GM19043 (cell line): ENCODE measurements around the gene ZC3H7A.
"Not testable (repeated sequence)": the region's sequence is repeated elsewhere in the genome, so short reads cannot be mapped to it uniquely, and the experiment has no call there.

Experiments used
- ATAC-seq: cut with Tn5 transposase; IDR thresholded peaks from one replicate; pipeline ENCODE4 v1.9.1; 2021; ENCODE audit warnings: low read depth; ENCODE audit not compliant: unreplicated experiment

The ZC3H7A gene

GRCh38 chr16:11800382-11800718 is 3.3 kb upstream of the ZC3H7A start:
- no peak for ATAC-seq

DNA sequence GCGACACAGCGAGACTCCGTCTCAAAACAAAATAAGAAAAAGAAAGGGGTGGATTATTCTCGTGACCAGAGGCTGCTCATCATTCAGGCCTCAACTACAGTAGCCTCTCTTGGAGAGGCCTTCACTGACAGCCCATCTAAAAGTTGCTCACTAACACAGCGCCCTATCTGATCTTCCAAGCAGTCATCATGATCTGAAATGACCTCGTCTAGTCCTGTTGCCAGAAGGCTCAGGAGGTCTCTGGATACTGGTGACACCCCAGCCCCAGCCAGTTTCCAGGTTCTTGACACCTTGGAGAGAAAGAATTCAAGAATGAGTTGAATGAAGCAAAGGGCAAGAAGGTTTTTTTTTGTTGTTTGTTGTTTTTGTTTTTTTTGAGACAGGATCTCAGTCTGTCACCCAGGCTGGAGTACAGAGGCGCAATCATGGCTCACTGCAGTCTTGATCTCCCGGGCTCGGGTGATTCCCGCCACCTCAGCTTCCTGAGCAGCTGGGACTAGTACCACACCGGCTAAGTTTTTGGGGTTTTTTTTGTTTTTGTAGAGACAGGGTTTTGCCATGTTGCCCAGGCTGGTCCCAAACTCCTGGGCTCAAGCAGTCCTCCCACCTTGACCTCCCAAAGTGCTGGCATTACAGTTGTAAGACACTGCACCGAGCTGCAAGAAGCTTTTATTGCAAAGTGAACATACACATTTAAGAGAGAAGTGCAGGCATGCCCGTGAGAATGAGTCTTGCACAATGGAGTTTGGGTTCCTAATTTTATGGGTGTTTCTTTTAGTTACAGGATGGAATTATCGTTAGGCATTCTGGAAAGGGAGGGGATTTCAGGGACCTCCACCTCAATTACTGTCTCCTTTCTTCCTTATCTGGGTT is 2.7 kb upstream of the ZC3H7A start:
- no peak for ATAC-seq

DNA sequence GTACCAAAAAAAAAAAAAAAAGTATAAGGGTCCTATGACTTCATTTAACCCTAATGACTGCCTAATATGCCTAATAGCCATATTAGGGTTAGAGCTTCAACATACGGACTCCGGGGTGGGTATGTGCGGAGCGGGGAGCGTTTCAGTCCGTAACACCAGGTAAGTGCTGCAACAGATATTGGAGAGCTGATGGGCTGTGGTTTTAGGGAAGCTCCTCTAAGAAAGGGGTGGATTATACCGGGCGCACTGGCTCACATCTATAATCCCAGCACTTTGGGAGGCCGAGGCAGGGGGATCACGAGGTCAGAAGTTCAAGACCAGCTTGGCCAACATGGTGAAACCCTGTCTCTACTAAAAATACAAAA is 1.9 kb upstream of the ZC3H7A start:
- ATAC-seq, result no peak

DNA sequence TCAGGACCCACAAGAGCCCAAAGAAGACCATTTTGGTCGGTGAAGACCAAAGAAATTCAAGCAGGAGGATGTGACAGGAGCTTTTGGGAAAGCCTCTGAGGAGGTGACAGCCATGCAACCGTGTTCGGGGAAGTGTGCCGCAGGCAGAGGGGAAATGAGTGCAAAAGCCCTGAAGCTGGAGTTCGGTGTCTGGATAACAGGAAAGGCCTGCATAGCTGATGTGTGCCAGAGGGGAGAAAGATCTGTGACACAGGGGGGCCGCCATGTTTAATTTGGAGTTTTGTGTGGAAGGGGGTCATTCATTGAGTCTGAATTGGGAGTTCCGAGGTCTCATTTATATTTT is 870 bp upstream of the ZC3H7A start:
- ATAC-seq, result no peak

- no peak for ATAC-seq
Measured at GRCh38 chr16:11796227-11797165, 562 bp downstream of the ZC3H7A start.

DNA sequence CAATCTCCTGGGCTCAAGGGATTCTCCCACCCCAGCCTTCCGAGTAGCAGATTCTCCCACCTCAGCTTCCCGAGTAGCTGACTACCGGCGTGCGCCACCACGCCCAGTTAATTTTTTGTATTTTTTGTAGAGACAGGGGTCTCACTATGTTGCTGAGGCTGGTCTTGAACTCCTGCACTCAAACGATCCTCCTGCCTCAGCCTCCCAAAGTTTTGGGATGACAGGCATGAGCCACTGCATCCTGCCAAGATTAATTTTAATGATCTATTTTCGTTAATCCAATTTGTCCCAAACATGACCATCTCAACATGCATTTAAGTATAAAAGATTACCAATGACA is 1.2 kb downstream of the ZC3H7A start:
- no peak for ATAC-seq

DNA sequence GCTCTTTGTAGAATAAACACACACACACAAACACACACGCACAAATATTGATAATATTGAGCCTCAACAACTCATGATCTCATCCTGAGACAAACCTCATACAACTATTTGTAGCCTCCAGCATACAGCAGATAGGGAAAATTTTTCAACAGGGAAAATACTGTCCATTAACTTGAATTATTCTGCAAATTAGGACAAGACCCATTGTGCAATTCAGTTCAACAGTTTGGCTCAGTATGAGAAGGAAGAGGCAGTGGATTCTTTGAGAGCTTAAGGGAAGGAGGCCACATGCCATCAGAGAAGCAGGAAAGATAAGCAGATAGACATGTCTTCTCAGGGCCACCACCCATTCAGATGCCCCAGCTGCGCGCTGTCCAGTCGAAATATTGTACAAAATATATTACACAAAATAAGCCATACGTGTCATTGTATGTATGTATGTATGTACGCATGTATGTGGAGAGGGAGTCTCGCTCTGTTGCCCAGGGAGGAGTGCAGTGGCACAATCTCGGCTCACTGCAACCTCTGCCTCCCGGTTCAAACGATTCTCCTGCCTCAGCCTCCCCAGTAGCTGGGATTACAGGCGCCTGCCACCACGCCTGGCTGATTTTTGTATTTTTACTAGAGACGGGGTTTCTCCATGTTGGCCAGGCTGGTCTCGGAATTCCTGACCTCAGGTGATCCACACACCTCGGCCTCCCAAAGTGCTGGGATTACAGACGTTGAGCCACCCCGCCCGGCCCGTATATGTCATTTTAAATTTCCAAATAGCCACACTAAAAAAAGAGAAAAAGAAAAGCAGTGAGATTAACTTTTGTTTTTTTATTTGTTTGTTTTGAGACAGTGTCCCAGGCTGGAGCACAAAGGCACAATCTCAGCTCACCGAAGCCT is 1.8 kb downstream of the ZC3H7A start:
- ATAC-seq, result no peak

DNA sequence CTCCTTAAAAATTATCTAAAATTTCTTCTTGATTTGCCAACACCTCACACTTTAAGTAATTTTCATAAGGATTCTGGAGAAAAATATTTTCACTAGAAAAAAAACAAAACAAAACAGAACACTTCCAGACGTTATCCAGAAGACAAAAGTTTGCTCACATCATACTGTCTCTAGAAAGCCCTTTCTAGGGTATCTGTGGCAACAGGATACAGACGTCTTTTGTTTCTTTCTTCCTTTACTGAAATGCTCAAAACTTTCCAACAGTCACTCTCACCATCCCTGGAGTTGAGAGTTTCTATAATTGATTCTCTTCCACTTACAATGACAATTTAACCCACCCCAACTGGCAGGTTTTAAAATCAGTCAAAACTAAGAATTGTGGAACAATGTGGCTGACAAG is 2.6 kb downstream of the ZC3H7A start:
- ATAC-seq, result no peak

DNA sequence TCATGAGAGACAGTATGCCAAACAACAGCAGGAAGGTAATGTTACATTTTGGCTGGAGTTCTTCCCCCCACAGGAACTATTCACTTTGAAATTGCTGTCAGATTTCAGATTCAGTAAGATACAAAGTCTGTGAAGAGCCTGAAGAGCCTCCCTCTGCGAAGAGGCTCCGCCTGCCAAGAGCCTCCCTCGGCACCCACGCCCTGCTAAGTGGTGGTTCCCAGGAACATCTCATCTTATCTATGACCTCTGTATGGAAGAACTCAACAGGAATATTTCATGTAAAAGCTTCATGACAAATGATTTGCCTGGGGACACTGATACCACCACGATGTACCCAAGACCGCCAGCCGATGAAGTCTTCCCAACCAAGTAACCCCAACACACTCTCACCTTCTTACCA is 3.2 kb downstream of the ZC3H7A start:
- ATAC-seq, result no peak

GRCh38 chr16:11792410-11793241 is 4.4 kb downstream of the ZC3H7A start:
- ATAC-seq, result no peak

DNA sequence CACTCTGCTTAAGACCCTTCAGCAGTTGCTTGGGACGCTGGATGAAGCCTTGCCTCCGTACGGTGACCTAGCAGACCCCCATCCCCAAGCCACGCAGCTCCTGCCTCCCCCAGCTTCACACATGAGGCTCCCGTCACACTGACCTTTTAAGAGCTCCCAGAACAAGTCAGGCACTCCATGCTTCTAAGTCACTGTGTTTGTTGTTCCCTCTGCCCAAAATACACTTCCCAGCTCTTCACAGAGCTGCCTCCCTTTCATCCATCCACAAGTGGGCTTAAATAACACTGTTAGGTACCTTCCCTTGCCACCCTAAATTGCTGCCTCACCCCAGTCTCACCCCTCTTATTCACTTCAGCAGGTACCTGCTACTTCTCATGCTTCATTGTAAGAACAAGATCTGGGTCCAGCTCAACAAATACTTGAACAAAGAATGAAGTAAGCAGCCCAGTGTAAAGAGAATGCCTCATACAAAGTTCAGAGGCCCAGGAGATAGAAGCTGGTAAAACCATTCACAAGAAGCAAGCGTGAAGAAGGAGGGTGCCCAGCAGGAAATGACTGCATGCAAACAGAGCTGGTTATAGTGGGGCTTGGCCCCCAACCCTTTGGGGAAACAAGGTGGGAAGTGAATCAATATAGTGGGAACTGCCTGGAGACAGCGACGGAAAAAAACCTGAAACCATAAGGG is 5.8 kb downstream of the ZC3H7A start:
- no peak for ATAC-seq

DNA sequence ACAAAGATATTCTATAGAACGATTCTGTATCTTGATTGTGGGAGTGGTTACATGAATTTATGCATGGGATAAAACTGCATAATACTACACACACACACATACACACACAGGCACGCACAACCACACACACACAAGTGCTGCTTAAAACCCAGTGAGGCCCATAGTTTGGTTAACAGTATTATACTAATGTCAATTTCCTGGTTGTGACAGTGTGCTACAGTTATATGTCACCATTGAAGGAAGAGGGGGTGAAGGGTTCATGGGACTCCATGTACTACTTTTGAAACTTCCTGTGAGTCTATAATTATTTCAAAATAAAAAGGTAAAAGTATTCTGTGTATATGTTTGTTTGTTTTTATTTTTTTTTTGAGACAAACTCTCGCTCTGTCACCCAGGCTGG is 8.1 kb downstream of the ZC3H7A start:
- ATAC-seq, result no peak

DNA sequence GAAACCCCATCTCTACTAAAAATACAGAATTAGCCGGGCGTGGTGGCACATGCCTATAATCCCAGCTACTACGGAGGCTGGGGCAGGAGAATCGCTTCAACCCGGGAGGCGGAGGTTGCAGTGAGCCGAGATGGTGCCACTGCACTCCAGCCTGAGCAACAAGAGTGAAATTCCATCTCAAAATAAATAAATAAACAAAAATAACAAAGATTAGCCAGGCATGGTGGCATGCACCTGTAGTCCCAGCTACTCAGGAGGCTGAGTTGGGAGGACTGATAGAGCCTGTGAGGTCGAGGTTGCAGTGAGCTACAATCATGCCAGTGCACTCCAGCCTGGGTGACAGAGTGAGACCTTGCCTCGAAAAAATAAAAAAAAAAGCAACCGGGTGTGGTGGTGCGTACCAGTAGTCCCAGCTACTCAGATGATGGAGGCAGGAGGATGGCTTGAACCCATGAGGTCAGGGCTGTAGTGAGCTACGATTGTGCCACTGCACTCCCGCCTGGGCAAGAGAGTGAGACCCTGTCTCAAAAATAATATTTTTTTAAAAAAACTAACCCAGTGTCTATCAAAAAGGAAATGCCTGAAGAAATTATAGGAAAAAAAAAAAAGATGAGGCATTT is 12.0 kb downstream of the ZC3H7A start:
- not testable (repeated sequence) for ATAC-seq

GRCh38 chr16:11784381-11784780 is 12.7 kb downstream of the ZC3H7A start:
- not testable (repeated sequence) for ATAC-seq

DNA sequence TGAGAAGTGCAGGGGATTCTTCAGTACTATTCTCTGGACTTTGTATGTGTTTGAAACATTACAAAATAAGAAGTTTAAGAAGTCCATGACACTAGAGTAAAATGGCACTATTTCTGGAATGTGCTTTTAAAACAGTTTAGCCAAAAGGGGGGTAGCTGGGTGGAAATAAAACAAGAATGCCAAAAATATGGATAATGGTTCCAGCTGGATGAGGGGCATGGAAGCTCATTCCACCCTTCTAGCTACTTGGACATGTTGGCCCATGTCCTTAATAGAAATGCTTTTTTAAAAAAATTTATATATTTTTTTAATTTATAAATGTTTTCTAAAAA is 13.1 kb downstream of the ZC3H7A start:
- no peak for ATAC-seq

DNA sequence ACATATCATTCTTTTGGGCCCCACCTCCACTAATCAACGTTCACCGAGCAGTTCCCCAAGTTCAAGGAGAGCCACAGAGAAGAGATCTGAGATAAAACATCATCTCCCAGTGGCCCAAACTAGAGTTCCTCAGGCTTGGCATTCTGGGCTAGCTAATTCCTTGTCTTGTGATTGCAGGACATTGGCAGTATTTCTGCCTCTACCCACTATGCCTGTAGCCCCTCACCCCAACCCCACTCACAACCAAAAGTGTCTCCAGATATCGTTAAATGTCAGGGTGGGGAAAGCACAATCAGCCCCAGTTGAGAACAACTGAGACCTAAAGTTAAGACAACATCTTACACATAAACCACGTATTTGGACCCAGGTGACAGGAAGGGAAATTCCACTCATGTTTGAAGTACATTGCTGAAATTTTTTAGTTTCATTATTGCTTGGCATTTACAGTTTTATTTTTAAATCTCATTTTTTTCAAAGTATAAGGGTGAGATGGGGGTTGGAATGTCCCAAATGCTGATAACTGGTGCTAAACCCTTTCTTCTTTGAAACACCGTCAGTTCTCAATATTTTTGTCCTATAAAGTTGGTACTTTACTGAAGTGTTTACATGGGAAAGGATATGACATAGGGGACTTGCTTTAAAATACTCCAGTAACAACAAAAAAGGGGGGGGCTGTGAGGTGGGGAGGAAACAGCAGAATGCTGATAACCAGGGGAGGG is 13.6 kb downstream of the ZC3H7A start:
- ATAC-seq, result peak; percentile 61

DNA sequence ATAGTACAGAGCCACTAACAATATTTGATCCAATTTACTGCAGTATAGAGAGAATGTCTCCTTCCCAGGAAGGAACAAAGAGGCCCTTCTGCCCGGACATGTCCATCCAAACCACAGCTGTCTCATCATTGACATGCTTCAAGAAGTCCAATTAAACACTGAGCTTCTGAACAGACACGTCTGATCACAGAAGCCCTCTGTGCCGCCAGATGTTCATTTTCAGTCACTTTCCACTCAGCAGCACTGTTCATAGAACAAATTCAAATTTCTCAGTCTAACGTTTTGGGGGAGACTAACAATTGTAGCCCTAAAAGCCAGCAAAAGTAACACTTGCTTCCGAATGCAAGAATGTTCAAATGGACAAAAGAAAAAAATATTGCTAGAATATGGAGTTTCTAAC is 15.3 kb downstream of the ZC3H7A start:
- ATAC-seq, result no peak

DNA sequence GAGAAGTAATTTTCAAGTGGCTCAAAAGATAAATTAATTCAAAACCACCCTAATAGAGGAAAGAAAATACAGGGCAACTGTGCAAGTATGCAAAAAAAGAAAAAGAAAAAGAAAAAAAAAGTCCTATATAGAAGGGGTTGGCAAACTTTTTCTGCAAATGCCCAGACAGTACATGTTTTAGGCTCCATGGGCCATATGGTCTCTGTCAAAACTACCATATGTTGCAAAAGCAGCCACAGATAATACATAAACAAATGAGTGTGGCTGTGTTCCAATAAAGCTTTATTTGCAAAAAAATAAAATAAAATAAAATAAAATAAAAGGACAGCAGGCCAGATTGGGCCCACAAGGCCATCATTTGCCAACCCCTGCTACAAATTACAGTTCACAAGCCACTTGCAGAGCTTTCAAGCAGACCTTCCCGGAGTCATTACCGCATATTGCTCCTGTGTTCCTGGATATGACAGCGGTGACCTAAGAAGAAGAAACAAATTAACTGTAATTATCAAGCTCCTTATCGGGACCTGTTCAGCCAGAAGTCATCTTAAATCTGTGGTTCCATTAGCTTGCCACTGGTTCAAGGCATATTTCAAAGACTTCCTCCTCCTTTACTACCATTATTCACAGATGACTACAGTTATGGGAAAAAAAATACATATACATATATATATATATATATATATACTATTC is 15.9 kb downstream of the ZC3H7A start:
- no peak for ATAC-seq
